ENCODE data around the gene GLE1. TPM values are rescaled to one million over a fixed set of nuclear protein-coding genes. Genes with fewer than 3 reads are reported as not detected.
A peak's percentile ranks its signal among the peaks of the same experiment; 100 is the strongest.

The GLE1 gene
- total RNA-seq, 2 donors from 2014 or later, result 8.3 to 11.5 TPM

GRCh38 chr9:128521956-128522355 is 17.4 kb downstream of the GLE1 start:
- WGBS, 2 donors, result 94% methylated on average over 6 of the region's 6 CpGs
- no peak for ATAC-seq

DNA sequence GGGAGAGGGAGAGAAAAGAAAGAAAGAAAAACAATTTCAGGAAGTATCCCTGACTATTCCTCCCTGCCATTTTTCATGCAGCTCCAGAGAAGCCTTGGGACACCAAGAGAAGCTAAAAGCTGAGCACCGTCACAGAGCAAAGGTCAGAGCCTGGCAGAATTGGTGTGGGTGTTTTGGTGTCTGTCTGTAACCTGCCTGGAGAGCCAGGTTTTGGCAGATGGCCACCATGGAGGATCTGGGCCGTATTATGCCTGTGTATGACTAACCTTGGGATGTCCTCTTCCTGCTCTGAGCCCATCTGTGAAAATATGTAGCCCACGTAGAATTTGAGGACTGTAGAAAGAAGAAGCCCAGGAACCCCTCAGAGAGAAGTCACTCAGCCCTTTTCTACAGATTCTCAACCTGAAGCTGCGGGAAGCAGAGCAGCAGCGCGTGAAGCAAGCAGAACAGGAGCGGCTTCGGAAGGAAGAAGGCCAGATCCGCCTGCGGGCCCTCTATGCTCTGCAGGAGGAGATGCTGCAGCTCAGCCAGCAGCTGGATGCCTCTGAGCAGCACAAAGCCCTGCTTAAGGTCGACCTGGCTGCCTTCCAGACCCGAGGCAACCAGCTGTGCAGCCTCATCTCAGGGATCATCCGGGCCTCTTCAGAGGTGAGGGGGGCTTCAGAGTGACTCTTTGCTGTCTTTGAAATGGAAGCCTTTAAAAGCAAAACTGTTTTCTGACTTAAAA is 18.8 kb downstream of the GLE1 start:
- Histone ChIP-seq H3K36me3 (replicated peaks in 1 of 2; ENCODE audit: insufficient read depth in 1 of 2, low read depth in 2 of 2) (peaks cover 0 to 16% of the 10 kb centered on the region in 2 donors), H3K27ac (no peak overlapping the region), H3K4me3 (no peak overlapping the region), H3K4me1 (no peaks in the 10 kb centered on the region), H3K27me3 (no peaks in the 10 kb centered on the region), H3K9me3 (no peaks in the 10 kb centered on the region)
- ATAC-seq (no peak), DNase-seq (peak in 1 of 4 donors; percentile 16)
- intact Hi-C loops (cut with DNase I), result no loop called here
- no peak for TF ChIP-seq POLR2A (IDR thresholded peaks at IDR 0.05)
- TF ChIP-seq CTCF (IDR thresholded peaks at IDR 0.05), result no peak
- WGBS, 2 donors, result 64 to 68% methylated on average over 13 of the region's 13 CpGs

More at GRCh38 chr9:128521956-128522355, 17.4 kb downstream of the GLE1 start:
- TF ChIP-seq POLR2A (IDR thresholded peaks at IDR 0.05) (no peak), CTCF (IDR thresholded peaks at IDR 0.05) (no peak)
- H3K27me3 ChIP-seq, result no peaks in the 10 kb centered on the region
- no peak overlapping the region for H3K4me3 ChIP-seq
- intact Hi-C loops (cut with DNase I), result no loop called here
- no peaks in the 10 kb centered on the region for H3K4me1 ChIP-seq
- no peaks in the 10 kb centered on the region for H3K9me3 ChIP-seq
- no peak overlapping the region for H3K27ac ChIP-seq
- DNase-seq, result no peak
- H3K36me3 ChIP-seq (replicated peaks in 1 of 2; ENCODE audit: insufficient read depth in 1 of 2, low read depth in 2 of 2), result peaks cover 0 to 19% of the 10 kb centered on the region in 2 donors

GRCh38 chr9:128526720-128527119 is 22.2 kb downstream of the GLE1 start:
- Histone ChIP-seq H3K9me3 (no peaks in the 10 kb centered on the region), H3K27me3 (no peaks in the 10 kb centered on the region), H3K27ac (no peak overlapping the region), H3K36me3 (replicated peaks in 1 of 2; ENCODE audit: insufficient read depth in 1 of 2, low read depth in 2 of 2) (peaks cover 0 to 29% of the 10 kb centered on the region in 2 donors), H3K4me1 (no peaks in the 10 kb centered on the region), H3K4me3 (no peak overlapping the region)
- TF ChIP-seq POLR2A (IDR thresholded peaks at IDR 0.05) (no peak), CTCF (IDR thresholded peaks at IDR 0.05) (no peak)
- ATAC-seq, result no peak
- no peak for DNase-seq
- WGBS, 2 donors, result 82 to 87% methylated on average over 2 of the region's 2 CpGs
- intact Hi-C loops (cut with DNase I), result no loop called here

DNA sequence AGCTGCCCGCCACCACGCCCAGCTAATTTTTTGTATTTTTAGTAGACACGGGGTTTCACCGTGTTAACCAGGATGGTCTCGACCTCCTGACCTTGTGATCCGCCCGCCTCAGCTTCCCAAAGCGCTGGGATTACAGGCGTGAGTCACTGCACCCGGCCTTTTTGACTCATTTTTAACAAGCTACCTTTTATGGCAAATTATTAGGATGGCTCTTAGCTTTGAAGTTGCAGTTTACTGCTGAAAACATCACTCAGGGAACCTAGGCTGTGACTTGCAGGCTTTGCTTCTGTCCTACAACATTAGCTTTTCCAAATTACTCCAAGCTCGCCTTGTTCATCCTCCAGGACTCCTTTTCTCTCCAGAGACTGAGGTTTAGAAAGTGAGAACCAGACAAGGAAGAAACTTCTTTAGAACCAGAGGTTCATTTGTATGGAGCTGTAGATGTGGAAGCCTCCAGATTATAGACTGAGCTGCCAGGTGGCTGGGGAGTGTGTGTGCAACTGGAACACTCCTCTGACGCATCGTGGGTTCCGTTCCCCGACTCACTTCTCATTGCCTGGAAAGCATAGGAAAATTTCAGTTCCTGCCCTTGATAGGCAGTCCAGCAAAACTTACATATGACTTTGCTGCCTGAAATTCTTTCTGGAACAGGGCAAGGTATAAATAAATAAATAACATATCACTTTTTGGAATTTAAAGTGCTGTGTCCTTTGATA is 24.1 kb downstream of the GLE1 start:
- H3K4me1 ChIP-seq, result no peaks in the 10 kb centered on the region
- ATAC-seq (no peak), DNase-seq (no peak)
- H3K36me3 ChIP-seq (replicated peaks in 1 of 2; ENCODE audit: insufficient read depth in 1 of 2, low read depth in 2 of 2), result peaks cover 0 to 35% of the 10 kb centered on the region in 2 donors
- H3K27ac ChIP-seq, result no peak overlapping the region
- 88 to 92% methylated on average over 15 of the region's 15 CpGs for WGBS, 2 donors
- H3K4me3 ChIP-seq, result no peak overlapping the region
- intact Hi-C loops (cut with DNase I), result no loop called here
- TF ChIP-seq POLR2A (IDR thresholded peaks at IDR 0.05) (no peak), CTCF (IDR thresholded peaks at IDR 0.05) (no peak)
- no peaks in the 10 kb centered on the region for H3K27me3 ChIP-seq
- H3K9me3 ChIP-seq, result no peaks in the 10 kb centered on the region
